Caco-2 (cell line): ENCODE results near the gene FAT2. TPM values are rescaled to one million over a fixed set of nuclear protein-coding genes. Genes with fewer than 3 reads are reported as not detected.

ENCODE experiments used
- BruUV-seq: library from RNA; stranded (reverse); fragments of 400-500 nt; replicated peaks from 2 replicates; lab custom pipeline; 2021; lab: Mats Ljungman, UMichigan
- CTCF ChIA-PET: fragments of 300-600 bp; sonication (Branson Sonifier 250); formaldehyde crosslinking; loops from one replicate; lab custom pipeline; 2022; ENCODE audit warnings: antibody characterized with exemption; lab: Charles Lee
- POLR2A ChIA-PET: fragments of 300-600 bp; sonication (Branson Sonifier 250); formaldehyde crosslinking; loops from one replicate; lab custom pipeline; 2022; ENCODE audit warnings: antibody characterized with exemption; lab: Charles Lee
- DNase-seq, 2 experiments: peaks; one replicate each; pipeline versions ENCODE4 v3.0.0 to v3.0.0-alpha.2; 2020 to 2022
- H3K27me3 ChIP-seq: replicated peaks from 2 replicates; pipeline ENCODE4 v1.6.0; 2011; ENCODE audit warnings: low read length; ENCODE audit not compliant: control insufficient read depth, insufficient read depth
- H3K36me3 ChIP-seq: 2 replicates; pipeline ENCODE4 v1.5.1; 2011; ENCODE audit warnings: low read length; ENCODE audit not compliant: control insufficient read depth, insufficient read depth
- H3K4me1 ChIP-seq: fragments of 250-450 bp; sonication (Bioruptor Pico); 2 replicates; pipeline ENCODE4 v1.5.1; 2020; ENCODE audit warnings: mild to moderate bottlenecking
- H3K4me3 ChIP-seq: 2 replicates; pipeline ENCODE4 v1.5.1; 2011; ENCODE audit warnings: low read depth, mild to moderate bottlenecking, control low read depth, low read length
- H3K9me3 ChIP-seq: fragments of 250-450 bp; sonication (Bioruptor Pico); 2 replicates; pipeline ENCODE4 v1.5.1; 2020; ENCODE audit warnings: mild to moderate bottlenecking, moderate library complexity
- H3K27ac Mint-ChIP-seq: one replicate; pipeline ENCODE4 v1.8.0; 2022; ENCODE audit warnings: mixed read lengths; ENCODE audit not compliant: unreplicated experiment
- H3K27me3 Mint-ChIP-seq: one replicate; pipeline ENCODE4 v1.8.0; 2022; ENCODE audit warnings: mixed read lengths; ENCODE audit not compliant: insufficient read depth, unreplicated experiment
- H3K36me3 Mint-ChIP-seq: one replicate; pipeline ENCODE4 v1.8.0; 2022; ENCODE audit warnings: mild to moderate bottlenecking, mixed read lengths; ENCODE audit not compliant: insufficient read depth, unreplicated experiment
- H3K4me1 Mint-ChIP-seq: one replicate; pipeline ENCODE4 v1.8.0; 2022; ENCODE audit warnings: low read depth, mixed read lengths; ENCODE audit not compliant: unreplicated experiment
- H3K4me3 Mint-ChIP-seq: one replicate; pipeline ENCODE4 v1.8.0; 2022; ENCODE audit warnings: mild to moderate bottlenecking, moderate library complexity, mixed read lengths; ENCODE audit not compliant: unreplicated experiment
- H3K9me3 Mint-ChIP-seq: one replicate; pipeline ENCODE4 v1.8.0; 2022; ENCODE audit warnings: mixed read lengths; ENCODE audit not compliant: unreplicated experiment
- CTCF ChIP-seq, 2 experiments: fragments of 200-600 bp in 1 of 2; IDR thresholded peaks; 1 replicate in 1 of 2; 2 replicates in 1 of 2; pipeline versions ENCODE4 v1.5.1 to v1.8.0; 2011 to 2022; ENCODE audit warnings: antibody characterized with exemption in 1 of 2, control low read depth in 1 of 2, inconsistent platforms in 1 of 2, low read depth in 1 of 2, low read length in 1 of 2, mild to moderate bottlenecking in 1 of 2, moderate library complexity in 1 of 2; ENCODE audit not compliant: insufficient read depth in 1 of 2, severe bottlenecking in 1 of 2, unreplicated experiment in 1 of 2
- intact Hi-C: fragments of 100-400 bp; cut with micrococcal nuclease; formaldehyde crosslinking; loops from one replicate; pipeline ENCODE4 v1.10.0; 2022; ENCODE audit not compliant: unreplicated experiment
- total RNA-seq: library from RNA; stranded (reverse); gene quantifications from 2 replicates; pipeline ENCODE4 v1.2.3, GENCODE V29; 2022

FAT2 gene
- total RNA-seq, 1 experiment from 2014 or later, result 0.32 TPM

- no peaks in the 10 kb centered on the region for H3K9me3 ChIP-seq
- H3K4me1 Mint-ChIP-seq, result no peaks in the 10 kb centered on the region
- intact Hi-C loops, result no loop called here
- no peaks in the 10 kb centered on the region for H3K36me3 ChIP-seq
- ChIA-PET CTCF (no interaction called here), POLR2A (no interaction called here)
- H3K9me3 Mint-ChIP-seq, result no peaks in the 10 kb centered on the region
- no peak for TF ChIP-seq CTCF (IDR thresholded peaks at IDR 0.05; ENCODE audit: insufficient read depth in 1 of 2, low read depth in 1 of 2, low read length in 1 of 2, severe bottlenecking in 1 of 2, unreplicated experiment in 1 of 2)
- BruUV-seq, result no TSS peak
- H3K36me3 Mint-ChIP-seq, result no peaks in the 10 kb centered on the region
- H3K4me1 ChIP-seq, result no peaks in the 10 kb centered on the region
- no peak overlapping the region for H3K27ac Mint-ChIP-seq
- H3K4me3 Mint-ChIP-seq, result no peak overlapping the region
- DNase-seq, result no peak
- no peaks in the 10 kb centered on the region for H3K27me3 Mint-ChIP-seq
- H3K4me3 ChIP-seq, result no peak overlapping the region
- H3K27me3 ChIP-seq, result no peaks in the 10 kb centered on the region
Observed at GRCh38 chr5:151557466-151557865, 33.7 kb downstream of the FAT2 start.

GRCh38 chr5:151556806-151557205 lies 34.3 kb downstream of the FAT2 start:
- no peaks in the 10 kb centered on the region for H3K27me3 ChIP-seq
- H3K27ac Mint-ChIP-seq, result no peak overlapping the region
- H3K4me1 Mint-ChIP-seq, result no peaks in the 10 kb centered on the region
- no peaks in the 10 kb centered on the region for H3K4me1 ChIP-seq
- H3K4me3 ChIP-seq, result no peak overlapping the region
- H3K36me3 ChIP-seq, result no peaks in the 10 kb centered on the region
- POLR2A ChIA-PET, result no interaction called here
- no TSS peak for BruUV-seq
- CTCF ChIA-PET, result no interaction called here
- no peaks in the 10 kb centered on the region for H3K9me3 Mint-ChIP-seq
- intact Hi-C loops, result no loop called here
- TF ChIP-seq CTCF (IDR thresholded peaks at IDR 0.05; ENCODE audit: insufficient read depth in 1 of 2, low read depth in 1 of 2, low read length in 1 of 2, severe bottlenecking in 1 of 2, unreplicated experiment in 1 of 2), result no peak
- no peaks in the 10 kb centered on the region for H3K9me3 ChIP-seq
- no peak for DNase-seq
- H3K4me3 Mint-ChIP-seq, result no peak overlapping the region
- no peaks in the 10 kb centered on the region for H3K27me3 Mint-ChIP-seq
- no peaks in the 10 kb centered on the region for H3K36me3 Mint-ChIP-seq

- POLR2A ChIA-PET, result no interaction called here
- Mint-ChIP-seq H3K27me3 (no peaks in the 10 kb centered on the region), H3K27ac (no peak overlapping the region), H3K4me3 (no peak overlapping the region), H3K4me1 (no peaks in the 10 kb centered on the region), H3K36me3 (no peaks in the 10 kb centered on the region), H3K9me3 (no peaks in the 10 kb centered on the region)
- Histone ChIP-seq H3K4me1 (no peaks in the 10 kb centered on the region), H3K36me3 (no peaks in the 10 kb centered on the region), H3K27me3 (no peaks in the 10 kb centered on the region), H3K9me3 (no peaks in the 10 kb centered on the region), H3K4me3 (no peak overlapping the region)
- BruUV-seq, result no TSS peak
- CTCF ChIA-PET, result no interaction called here
- TF ChIP-seq CTCF (IDR thresholded peaks at IDR 0.05; ENCODE audit: insufficient read depth in 1 of 2, low read depth in 1 of 2, low read length in 1 of 2, severe bottlenecking in 1 of 2, unreplicated experiment in 1 of 2), result no peak
- intact Hi-C loops, result no loop called here
- no peak for DNase-seq
Observed at GRCh38 chr5:151555760-151556576, 35.2 kb downstream of the FAT2 start.
